Calu3 (cell line): ENCODE results near the gene DLGAP4. TPM values are rescaled to one million over a fixed set of nuclear protein-coding genes. Genes with fewer than 3 reads are reported as not detected.

Experiments
- BruUV-seq: library from RNA; stranded (reverse); fragments of 400-500 nt; replicated peaks from 2 replicates; lab custom pipeline; 2021; lab: Mats Ljungman, UMichigan
- CTCF ChIA-PET: fragments of 300-600 bp; sonication (Branson Sonifier 250); formaldehyde crosslinking; loops from one replicate; lab custom pipeline; 2022; ENCODE audit warnings: antibody characterized with exemption; lab: Charles Lee
- DNase-seq: peaks from one replicate; pipeline ENCODE4 v3.0.0; 2022
- H3K27ac Mint-ChIP-seq: one replicate; pipeline ENCODE4 v1.8.0; 2022; ENCODE audit warnings: mixed read lengths; ENCODE audit not compliant: unreplicated experiment
- H3K27me3 Mint-ChIP-seq: one replicate; pipeline ENCODE4 v1.8.0; 2022; ENCODE audit warnings: mixed read lengths; ENCODE audit not compliant: unreplicated experiment
- H3K36me3 Mint-ChIP-seq: one replicate; pipeline ENCODE4 v1.8.0; 2022; ENCODE audit warnings: mild to moderate bottlenecking, moderate library complexity, mixed read lengths; ENCODE audit not compliant: insufficient read depth, unreplicated experiment
- H3K4me1 Mint-ChIP-seq: one replicate; pipeline ENCODE4 v1.8.0; 2022; ENCODE audit warnings: mild to moderate bottlenecking, low read depth, mixed read lengths; ENCODE audit not compliant: unreplicated experiment
- H3K4me3 Mint-ChIP-seq: one replicate; pipeline ENCODE4 v1.8.0; 2022; ENCODE audit warnings: mild to moderate bottlenecking, low read depth, moderate library complexity, mixed read lengths; ENCODE audit not compliant: unreplicated experiment
- H3K9me3 Mint-ChIP-seq: one replicate; pipeline ENCODE4 v1.8.0; 2022; ENCODE audit warnings: low read depth, mixed read lengths; ENCODE audit not compliant: unreplicated experiment
- intact Hi-C: fragments of 100-400 bp; cut with micrococcal nuclease; formaldehyde crosslinking; loops from one replicate; pipeline ENCODE4 v1.10.0; 2022; ENCODE audit not compliant: unreplicated experiment
- total RNA-seq: library from RNA; stranded (reverse); gene quantifications from 2 replicates; pipeline ENCODE4 v1.2.3, GENCODE V29; 2022
- TF ChIP-seq, protein P1 (sequence below): fragments of 200-600 bp; IDR thresholded peaks from one replicate; pipeline ENCODE4 v1.8.0; 2022; ENCODE audit warnings: antibody characterized with exemption; ENCODE audit not compliant: unreplicated experiment

Gene DLGAP4
- total RNA-seq, 1 experiment from 2014 or later: 66.4 TPM

GRCh38 chr20:36330091-36330490 is 24.0 kb downstream of the DLGAP4 start:
- H3K36me3 Mint-ChIP-seq: no peaks in the 10 kb centered on the region
- H3K27me3 Mint-ChIP-seq: peaks cover 59% of the 10 kb centered on the region
- H3K4me1 Mint-ChIP-seq: no peaks in the 10 kb centered on the region
- H3K4me3 Mint-ChIP-seq: no peak overlapping the region
- DNase-seq: no peak
- peaks cover 2% of the 10 kb centered on the region for H3K9me3 Mint-ChIP-seq
- no TSS peak for BruUV-seq
- intact Hi-C loops: no loop called here
- TF ChIP-seq, protein P1, sequence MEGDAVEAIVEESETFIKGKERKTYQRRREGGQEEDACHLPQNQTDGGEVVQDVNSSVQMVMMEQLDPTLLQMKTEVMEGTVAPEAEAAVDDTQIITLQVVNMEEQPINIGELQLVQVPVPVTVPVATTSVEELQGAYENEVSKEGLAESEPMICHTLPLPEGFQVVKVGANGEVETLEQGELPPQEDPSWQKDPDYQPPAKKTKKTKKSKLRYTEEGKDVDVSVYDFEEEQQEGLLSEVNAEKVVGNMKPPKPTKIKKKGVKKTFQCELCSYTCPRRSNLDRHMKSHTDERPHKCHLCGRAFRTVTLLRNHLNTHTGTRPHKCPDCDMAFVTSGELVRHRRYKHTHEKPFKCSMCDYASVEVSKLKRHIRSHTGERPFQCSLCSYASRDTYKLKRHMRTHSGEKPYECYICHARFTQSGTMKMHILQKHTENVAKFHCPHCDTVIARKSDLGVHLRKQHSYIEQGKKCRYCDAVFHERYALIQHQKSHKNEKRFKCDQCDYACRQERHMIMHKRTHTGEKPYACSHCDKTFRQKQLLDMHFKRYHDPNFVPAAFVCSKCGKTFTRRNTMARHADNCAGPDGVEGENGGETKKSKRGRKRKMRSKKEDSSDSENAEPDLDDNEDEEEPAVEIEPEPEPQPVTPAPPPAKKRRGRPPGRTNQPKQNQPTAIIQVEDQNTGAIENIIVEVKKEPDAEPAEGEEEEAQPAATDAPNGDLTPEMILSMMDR: no peak
- CTCF ChIA-PET: interaction anchor here (0.6 kb wide), 1 partner anchor 26 kb away, joined by 3 read pairs; no protein-coding TSS in a partner anchor
- H3K27ac Mint-ChIP-seq: no peak overlapping the region

- intact Hi-C loops: no loop called here
- TF ChIP-seq, protein P1: no peak
- no peak for DNase-seq
- Mint-ChIP-seq H3K27ac (no peak overlapping the region), H3K36me3 (no peaks in the 10 kb centered on the region), H3K4me3 (no peak overlapping the region), H3K27me3 (peaks cover 59% of the 10 kb centered on the region), H3K9me3 (peaks cover under 1% of the 10 kb centered on the region), H3K4me1 (no peaks in the 10 kb centered on the region)
- no TSS peak for BruUV-seq
- CTCF ChIA-PET: interaction anchor here (0.5 to 0.7 kb wide), 2 partner anchors 28 to 393 kb away, joined by 3 to 4 read pairs; no protein-coding TSS in a partner anchor
Observed at GRCh38 chr20:36331209-36331608, 25.1 kb downstream of the DLGAP4 start.

DNA sequence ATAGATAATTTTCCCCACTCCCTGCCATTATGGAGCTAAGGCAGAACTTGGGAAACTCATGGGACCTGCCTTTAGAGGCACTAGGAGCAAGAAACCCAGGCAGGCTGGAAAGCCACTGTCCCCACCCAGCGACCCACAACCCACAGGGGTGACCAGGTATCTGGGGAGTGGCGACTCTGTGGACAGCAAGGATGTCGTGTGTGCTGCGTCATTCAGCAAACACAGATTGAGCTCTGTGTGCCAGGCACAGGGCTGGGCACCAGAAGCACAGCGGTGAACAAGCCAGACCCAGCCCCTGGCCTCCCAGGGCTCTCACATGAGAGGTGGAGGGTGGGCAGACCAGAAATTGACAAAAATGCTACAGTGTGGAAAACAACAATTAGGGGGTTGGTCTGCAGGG is 27.7 kb downstream of the DLGAP4 start:
- no peak overlapping the region for H3K4me3 Mint-ChIP-seq
- DNase-seq: no peak
- CTCF ChIA-PET: interaction anchor here (0.6 to 1.2 kb wide), 4 partner anchors 10 to 1001 kb away, joined by 3 to 5 read pairs (median 3); no protein-coding TSS in a partner anchor
- H3K9me3 Mint-ChIP-seq: no peaks in the 10 kb centered on the region
- H3K27ac Mint-ChIP-seq: no peak overlapping the region
- TF ChIP-seq, protein P1: no peak
- H3K36me3 Mint-ChIP-seq: peaks cover 3% of the 10 kb centered on the region
- intact Hi-C loops: no loop called here
- no peaks in the 10 kb centered on the region for H3K4me1 Mint-ChIP-seq
- H3K27me3 Mint-ChIP-seq: peaks cover 80% of the 10 kb centered on the region
- BruUV-seq: no TSS peak

- CTCF ChIA-PET: interaction anchor here (0.6 kb wide), 2 partner anchors 26 to 667 kb away, joined by 4 to 5 read pairs; no protein-coding TSS in a partner anchor
- peaks cover 87% of the 10 kb centered on the region for H3K27me3 Mint-ChIP-seq
- H3K4me1 Mint-ChIP-seq: no peaks in the 10 kb centered on the region
- TF ChIP-seq, protein P1: no peak
- DNase-seq: no peak
- no peaks in the 10 kb centered on the region for H3K9me3 Mint-ChIP-seq
- H3K4me3 Mint-ChIP-seq: no peak overlapping the region
- no TSS peak for BruUV-seq
- peaks cover 4% of the 10 kb centered on the region for H3K36me3 Mint-ChIP-seq
- intact Hi-C loops: no loop called here
- H3K27ac Mint-ChIP-seq: no peak overlapping the region
Observed at GRCh38 chr20:36334281-36335205, 28.4 kb downstream of the DLGAP4 start.
